ENCODE results near the gene TMIGD2.
"Not testable (repeated sequence)": the region's sequence is repeated elsewhere in the genome, so short reads cannot be mapped to it uniquely, and the experiment has no call there.

TMIGD2 gene

DNA sequence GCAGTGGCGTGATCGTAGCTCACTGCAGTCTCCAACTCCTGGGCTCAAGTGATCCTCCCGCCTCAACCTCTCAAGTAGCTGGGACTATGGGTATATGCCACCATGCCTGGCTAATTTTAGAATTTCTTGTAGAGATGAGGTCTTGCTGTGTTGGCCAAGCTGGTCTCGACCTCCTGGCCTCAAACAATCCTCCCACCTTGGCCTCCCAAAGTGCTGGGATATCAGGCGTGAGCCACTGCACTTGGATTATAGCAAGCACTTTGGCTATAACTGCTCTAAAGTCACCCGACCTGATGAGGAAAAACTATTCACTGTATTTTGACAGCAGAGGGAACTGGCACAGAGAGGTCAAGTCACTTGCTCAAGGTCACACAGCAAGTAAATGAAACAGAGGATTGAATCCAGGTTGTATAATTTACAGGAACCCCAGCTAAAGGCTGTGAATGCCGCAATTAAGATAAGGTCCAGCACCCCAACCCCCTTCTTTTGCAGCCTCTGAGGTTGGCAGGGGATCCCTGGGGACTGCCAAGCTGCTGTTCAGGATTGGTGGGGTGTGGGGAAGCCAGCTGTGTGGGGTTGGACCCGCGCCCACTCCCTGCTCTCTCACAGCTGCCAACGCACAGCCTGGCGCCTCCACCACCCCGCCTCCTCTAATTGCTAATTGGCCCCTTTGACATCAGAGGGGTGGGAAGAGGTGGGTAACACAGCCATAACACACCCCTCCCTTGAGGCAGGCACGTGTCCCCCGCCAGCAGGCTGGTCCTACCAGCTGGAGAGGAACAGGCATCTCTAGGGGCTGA, 6.0 kb downstream of the TMIGD2 start:
- DNase-seq = no peak

DNA sequence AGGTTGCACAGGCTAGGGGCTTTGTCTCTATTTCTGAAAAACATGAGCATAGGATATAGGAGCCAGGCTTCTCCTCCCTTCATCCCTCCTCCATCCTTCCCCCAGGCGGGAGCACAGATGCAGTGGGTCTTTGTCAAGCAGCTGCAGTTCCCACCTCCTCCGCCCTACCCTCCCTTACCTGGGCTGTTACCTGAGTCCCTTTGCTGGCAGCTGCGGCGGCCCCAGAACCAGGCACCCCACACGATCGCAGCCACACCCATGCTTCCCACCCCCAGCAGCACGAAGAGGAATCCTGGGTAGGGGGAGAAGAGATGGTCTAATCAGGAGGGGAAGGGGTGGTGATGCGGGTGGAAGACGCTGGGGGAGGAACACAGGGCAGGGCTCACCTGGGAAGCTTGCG, 7.8 kb downstream of the TMIGD2 start:
- no peak for DNase-seq

DNA sequence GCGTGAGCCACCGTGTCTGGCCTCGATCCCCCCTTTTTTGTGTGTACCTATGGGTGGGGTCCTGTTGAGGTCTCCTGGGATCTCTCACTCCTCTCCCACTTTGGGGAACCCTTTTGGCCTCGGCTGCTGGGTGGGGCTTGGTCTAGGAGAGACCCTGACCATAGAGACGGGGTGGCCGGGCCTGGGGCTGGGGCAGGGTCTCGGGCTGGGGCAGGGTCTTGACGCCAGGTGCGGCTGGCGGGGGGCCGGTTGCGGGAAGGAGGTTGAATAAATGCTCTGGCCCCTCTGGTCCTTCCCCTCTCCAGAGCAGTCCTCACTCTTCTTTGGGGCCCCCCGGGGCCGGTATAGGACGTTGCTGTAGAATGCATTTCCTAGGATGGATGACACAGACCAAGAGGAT, 9.7 kb downstream of the TMIGD2 start:
- DNase-seq = no peak

DNA sequence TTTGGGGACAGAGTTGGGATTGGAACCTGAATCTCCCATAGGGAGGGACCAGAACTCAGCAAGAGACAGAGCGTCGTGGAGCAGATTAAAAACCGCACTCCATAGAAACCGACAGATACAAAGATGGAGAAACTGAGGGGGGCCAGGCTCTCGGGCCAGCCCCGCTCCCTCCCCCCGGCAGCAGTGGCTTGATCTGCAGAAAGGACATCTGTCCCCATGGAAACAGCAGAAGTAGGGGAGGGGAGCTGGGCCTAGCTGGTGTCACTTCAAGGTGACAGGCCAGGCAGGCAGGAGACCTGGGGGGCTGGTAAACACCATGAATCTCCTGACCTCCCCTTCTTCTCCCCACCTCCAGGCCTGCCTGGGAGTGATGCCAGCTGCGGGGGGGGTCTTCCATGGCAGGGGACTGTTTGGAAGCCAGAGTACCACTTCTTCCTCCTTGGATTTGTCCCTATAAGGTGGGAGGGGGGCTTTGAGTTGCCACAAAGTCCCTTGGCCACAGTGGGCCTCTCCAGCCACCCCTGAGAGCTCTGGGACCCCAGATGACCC, 10.9 kb downstream of the TMIGD2 start:
- no peak for DNase-seq

DNA sequence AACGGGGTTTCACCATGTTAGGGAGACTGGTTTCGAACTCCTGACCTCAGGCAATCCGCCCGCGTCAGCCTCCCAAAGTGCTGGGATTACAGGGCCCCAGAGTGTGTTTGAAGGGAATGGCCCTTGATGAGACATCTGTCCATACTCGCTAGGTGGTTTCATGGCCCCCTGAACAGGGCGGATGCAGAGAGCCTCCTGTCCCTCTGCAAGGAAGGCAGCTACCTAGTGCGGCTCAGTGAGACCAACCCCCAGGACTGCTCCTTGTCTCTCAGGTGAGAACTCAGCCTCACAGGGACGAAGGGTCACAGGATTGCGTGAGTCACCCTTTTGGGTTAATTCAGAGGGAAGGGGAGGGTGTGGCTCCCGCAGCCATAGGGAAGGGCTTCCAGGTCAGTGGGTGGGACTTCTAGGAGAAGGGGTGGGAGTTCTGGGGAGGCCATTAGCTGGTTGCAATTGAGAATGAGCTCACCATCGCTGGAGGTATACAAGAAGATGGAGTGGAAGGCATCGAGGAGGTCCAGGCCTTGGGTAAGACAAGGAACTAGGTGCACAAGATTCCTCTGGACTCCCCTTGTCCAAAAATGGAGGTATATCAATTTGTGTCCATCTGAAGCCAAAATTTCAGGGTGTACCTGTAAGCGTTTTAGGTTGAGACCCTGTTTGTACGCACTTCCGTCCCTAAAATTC, 14.0 kb downstream of the TMIGD2 start:
- DNase-seq = no peak

DNA sequence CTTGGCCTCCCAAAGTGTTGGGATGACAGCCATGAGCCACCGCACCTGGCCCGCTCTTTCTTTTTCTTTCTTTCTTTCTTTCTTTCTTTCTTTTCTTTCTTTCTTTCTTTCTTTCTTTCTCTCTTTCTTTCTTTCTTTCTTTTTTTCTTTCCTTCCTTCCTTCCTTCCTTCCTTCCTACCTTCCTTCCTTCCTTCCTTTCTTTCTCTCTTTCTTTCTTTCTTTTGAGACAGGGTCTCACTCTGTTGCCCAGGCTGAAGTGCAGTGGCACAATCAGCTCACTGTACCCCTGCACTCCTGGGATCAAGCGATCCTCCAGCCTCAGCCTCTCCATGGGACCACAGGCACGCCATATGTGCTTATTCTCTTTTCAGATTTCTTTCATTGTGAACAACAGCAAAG, 16.0 kb downstream of the TMIGD2 start:
- not testable (repeated sequence) for DNase-seq

DNA sequence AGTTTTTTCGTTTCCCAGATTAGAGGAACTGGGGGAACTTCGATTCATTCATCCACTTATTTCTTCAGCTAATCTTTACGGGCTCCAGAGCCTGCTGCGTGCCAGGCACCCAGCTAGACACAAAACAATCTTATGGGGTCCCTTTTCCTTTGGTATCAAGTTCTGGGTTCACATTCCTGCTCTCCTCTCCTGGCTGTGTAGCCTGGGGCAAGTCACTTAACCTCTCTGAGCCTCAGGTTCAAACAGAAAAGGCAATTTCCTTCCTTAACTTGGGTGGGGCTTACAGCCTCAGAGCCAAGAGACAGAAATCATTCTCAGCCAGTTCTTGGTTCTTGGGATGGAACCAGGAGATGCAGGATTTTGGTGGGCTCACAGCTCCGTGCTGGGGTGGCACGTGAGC, 17.2 kb downstream of the TMIGD2 start:
- no peak for DNase-seq

DNA sequence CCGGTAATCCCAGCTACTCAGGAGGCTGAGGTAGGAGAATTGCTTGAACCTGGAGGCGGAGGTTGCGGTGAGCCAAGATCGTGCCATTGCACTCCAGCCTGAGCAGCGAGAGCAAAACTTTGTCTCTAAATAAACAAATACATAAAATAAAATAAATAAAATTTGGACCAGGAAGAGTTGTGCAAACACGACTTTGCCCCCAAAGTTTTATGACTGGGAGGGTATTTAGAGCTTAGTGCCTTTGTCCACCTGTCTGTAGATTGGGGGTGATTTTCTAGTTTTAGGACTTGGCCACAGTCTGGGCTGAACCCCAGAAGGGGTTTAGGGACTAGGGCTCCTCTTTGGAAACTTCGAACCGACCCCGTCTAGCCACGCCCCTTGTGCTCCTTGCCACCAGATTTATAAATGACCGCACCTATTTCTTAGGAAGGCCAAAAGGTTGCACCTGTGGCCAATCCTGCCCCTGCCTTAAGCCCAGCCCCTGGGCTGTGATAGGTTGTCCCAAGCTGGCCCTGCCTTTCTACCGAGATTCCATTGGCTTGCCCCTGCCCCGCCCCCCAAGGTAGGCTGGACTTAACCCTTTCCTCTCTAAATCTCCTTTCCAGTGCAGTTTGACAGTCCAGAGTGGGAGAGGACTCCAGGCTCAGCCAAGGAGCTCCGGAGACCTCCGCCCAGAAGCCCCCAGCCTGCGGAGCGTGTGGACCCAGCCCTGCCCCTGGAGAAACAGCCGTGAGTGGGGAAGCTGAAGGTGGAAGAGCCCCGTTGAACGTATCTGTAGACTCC, 17.8 kb downstream of the TMIGD2 start:
- DNase-seq = no peak

DNA sequence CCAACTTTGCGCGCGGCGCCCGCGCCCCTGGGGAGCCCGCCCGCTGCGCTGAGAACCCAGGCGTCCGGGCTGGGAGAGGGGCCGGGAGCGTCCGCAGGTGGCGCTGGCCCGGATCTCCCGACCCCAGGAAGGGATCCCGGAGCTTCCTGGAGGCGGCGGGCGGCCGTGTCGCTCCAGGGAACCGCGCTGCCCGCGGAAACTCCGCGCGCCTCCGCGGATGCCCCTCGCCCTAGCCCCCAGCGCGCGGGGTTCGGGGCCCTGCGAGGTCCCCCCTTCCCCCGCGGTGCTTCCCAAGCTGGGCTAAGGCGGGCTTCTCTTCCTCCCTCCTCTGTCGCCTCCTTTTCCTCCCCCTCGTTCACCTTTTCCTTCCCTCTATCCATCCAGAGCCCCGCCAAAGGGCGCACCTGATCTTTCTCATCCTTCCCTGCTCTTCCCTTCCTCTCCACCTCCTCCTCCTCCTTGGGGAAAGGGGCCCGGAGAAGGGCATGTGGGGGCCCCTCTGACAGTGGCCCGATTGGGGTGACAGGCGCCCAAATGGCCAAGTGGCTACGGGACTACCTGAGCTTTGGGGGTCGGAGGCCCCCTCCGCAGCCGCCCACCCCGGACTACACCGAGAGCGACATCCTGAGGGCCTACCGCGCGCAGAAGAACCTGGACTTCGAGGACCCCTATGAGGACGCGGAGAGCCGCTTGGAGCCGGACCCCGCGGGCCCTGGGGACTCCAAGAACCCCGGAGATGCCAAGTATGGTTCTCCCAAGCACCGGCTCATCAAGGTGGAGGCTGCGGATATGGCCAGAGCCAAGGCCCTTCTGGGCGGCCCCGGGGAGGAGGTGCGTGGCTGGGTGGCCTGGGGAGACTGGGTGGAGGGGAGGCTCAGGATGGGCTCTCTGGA, 22.4 kb downstream of the TMIGD2 start:
- no peak for DNase-seq

DNA sequence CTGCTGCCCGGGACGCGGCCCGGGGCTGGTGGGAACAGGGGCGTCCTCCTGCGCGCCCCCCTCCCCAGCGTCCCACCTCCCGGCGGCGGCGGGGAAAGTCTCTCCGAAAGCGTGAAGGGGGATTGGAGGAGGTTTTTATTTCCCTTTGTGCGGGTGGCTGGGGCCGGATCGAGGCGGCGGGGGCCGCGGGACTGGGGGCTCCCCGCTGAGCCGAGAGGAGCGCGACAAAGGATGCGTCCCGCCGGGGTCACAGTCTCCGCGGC, 23.0 kb downstream of the TMIGD2 start:
- DNase-seq = no peak

DNA sequence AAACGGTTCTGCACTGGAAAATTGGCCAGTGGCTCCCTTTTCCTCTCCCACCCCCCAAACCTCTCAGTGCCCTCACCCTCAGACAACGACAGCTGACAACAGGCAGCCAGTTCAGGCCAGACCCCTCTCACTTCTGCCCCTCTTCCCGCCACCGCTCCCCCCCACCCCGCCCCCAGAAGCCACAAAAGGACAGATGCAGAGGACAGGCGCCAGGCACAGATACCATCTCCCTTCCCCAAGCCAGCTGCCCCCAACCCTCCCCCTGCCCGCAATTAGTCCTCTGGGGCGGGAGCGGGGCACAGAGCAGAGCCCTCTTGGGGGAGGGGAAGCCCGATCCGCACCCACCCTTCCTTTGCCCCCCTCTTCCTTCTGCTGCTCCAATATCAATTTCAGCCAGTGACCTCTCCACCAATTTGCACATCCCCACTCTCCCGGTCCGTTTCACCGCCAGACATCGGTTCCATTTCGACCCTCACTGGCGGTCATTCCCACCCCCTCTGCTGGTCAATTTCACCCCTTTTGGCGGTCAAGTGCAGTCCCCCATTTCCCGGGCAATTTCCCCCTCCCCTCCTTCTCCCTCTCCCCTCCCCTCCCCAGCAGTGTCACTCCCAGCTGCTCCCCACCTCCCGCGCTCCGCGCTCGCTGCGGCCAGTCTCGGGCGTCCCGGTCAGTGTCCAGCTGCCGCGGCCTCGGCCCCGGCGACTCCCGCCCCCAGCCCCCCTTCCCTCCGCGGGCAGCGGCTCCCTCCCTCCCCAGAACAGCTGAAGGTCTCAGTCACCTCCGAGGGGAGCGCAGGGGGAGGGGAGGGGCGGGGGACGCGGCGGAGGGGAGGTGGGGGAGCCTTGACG, 23.5 kb downstream of the TMIGD2 start, which contains the start of gene SHD:
Gene SHD (plus strand): TSS at position 848 of the 848 bp plus-strand sequence. CDS start 798 bp downstream, outside the sequence.
- no peak for DNase-seq

DNA sequence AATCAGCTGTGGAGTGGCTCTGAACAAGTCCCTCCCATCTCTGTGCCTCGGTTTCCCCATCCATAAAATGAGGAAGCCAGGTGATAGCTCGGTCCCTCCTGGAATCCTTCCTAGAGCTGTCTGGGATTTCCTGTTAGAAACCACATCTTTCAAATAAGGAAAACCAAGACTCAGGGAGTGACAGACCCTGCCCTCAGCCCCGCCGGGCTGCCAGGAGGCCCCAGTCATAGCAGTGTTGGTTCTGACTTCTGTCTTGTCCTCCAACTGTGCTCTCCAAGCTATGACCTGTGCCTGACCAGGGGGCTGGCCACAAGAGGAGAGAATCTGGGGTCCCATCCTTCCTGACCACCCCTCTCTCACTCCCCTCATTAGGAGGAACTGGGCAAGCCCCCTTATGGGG, 24.2 kb downstream of the TMIGD2 start:
- no peak for DNase-seq

DNA sequence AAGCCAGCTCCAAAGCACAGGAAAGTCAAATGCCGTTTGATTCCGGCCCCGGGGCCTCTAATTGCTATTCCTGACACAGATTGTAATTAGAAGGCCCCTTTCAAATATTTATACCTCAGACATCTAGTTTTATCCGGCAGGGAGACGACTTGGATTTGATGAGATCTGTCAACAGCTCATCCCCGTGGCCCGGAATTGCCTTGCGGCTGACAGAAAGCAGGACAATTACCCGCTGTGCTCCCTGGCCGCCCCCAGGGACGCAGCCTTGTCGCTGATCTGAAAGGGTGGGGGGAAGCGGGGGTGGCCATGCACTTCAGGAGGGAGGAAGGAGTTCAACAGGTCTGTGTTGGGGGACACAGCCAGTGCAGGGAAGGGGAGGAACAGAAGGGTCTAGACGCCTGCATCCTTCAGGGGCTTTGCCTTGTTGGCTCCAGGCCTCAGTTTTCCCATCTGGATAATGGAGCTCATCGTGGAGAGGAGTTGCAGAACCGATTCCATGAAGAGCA, 24.9 kb downstream of the TMIGD2 start:
- no peak for DNase-seq

DNA sequence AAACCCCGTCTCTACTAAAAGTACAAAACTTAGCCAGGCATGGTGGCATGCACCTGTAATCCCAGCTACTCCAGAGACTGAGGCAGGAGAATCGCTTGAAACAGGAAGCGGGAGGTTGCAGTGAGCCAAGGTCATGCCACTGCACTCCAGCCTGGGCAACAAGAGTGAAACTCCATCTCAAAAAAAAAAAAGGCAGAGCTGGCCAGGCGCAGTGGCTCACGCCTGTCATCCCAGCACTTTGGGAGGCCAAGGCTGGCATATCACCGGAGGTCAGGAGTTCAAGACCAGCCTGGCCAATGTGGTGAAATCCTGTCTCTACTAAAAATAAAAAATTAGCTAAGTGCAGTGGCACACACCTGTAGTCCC, 27.9 kb downstream of the TMIGD2 start:
- not testable (repeated sequence) for DNase-seq

DNA sequence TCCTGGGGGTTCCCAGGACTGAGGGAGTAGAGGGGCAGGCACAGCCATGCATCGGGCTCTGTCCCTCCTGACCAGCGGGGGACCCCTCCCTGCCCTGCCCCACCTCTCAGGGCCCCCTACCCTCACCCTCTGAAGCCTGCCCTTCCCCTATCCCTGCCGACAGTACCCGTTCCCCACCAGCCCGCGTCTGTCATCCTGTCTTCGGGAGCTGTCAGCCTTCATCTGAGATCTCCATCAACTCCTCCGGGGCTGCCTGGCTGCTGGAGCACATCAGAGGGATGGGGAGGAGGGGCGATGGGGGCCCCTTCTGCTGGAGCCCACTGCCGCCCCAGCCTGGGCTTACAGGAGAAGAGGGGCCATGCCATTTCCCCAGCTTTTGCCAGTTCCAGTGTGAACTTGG, 29.3 kb downstream of the TMIGD2 start:
- no peak for DNase-seq

DNA sequence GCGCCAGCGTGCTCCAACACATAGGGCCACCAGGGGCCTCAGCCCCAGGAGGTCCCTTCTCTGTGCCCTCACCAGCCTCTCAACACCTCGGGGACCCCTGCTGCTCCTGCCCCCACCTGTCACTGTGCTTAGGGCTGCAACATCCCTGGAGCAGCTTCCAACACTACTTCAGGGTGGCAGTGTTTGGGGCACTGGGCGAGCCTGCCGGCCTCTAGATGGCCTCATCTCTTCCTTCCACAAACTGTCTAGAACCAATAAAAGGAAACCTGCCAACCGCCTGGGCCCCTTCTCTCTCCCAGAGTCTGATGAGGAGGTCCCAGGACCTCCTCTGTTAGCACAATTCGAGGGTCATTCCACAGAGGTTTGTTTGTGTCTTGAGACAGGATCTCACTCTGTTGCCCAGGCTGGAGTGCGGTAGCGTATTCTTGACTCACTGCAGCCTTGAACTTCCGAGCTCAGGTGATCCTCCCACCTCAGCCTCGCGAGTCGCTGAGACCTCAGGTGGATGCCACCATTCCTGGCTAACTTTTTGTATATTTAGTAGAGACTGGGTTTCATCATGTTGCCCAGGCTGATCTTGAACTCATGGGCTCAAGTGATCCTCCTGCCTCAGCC, 33.3 kb downstream of the TMIGD2 start:
- no peak for DNase-seq

DNA sequence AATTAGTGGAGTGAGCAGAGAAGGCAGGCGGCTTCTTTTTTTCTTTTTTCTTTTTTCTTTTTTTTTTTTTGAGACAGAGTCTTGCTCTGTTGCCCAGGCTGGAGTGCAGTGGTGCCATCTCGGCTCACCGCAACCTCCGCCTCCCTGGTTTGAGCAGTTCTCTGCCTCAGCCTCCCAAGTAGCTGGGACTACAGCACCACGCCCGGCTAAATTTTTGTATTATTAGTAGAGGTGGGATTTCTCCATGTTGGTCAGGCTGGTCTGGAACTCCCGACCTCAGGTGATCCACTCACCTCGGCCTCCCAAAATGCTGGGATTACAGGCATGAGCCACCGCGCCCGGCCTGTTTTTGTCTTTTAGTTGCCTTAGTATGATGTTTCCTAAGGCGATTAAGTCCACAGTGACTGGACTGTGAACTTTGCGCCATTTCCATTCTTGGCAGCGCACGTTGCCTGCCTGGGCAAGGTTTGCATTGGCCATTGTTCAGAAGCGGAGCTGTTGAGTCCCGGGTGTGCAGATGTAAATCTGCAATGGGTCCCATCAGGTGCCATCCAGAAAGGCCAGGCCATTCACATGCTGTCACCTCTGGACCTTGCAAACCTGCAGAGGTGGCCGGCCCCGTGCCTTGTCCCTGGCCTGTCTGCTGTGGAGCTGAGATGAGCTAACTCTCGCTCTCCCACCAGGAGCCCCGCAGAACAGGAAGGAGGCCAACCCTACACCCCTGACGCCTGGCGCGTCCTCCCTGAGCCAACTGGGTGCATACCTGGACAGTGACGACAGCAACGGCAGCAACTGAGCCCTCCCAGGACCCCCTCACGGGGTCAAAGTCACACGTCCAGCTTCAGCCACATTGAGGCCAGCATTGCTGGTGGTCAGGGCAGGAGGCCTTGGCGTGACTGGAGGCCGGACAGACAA, 34.0 kb downstream of the TMIGD2 start:
- DNase-seq = no peak

DNA sequence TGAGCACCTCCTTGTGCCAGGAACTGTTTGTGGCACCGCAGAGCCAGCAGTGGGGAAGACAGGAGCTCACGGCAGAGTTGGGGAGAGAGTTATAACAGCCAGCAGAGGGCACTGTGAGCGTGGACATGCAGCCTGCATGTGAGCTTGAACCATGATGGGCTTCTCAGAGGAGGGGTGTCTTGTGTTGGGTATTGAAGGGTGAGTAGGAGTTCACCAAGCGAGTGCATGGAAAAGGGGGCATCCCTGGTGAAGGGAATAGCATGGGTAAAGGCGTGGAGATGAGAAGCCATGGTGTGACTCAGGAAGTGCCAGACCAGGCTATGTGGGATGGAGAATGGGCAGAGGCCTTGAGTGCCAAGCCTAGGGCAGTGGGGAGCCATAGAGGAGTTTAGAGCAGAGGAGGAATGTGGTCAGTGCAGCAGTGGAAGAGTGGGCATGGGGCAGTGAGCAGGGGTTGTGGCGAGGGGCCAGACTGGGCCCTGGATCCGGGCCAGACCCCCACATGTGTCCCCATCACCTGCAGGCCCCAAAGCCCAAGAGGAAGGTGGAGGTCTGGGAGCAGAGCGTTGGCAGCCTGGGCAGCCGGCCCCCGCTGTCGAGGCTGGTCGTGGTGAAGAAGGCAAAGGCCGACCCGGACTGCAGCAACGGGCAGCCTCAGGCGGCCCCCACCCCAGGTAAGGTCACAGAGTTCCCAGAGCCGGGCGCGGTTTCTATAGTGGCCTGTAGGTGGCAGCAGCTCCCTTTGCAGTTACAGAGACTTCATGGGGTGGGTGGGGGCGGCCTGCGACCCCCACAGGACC, 34.9 kb downstream of the TMIGD2 start:
- peak; percentile 53 to 54 for DNase-seq
